ENCODE measurements around the gene MRPS7. TPM values are rescaled to one million over a fixed set of nuclear protein-coding genes. Genes with fewer than 3 reads are reported as not detected.

MRPS7 gene
- total RNA-seq, result 46.6 and 51.3 TPM in 2 replicates

GRCh38 chr17:75261336-75262111 is at the start of gene MRPS7, which contains the start of gene GGA3:
Gene MRPS7 (plus strand): TSS chr17:75261879. CDS start chr17:75261901, 22 bp downstream.
Gene GGA3 (minus strand): TSS chr17:75261606. CDS start chr17:75261587, 19 bp downstream.

GRCh38 chr17:75270966-75271232 is 9.2 kb downstream of the MRPS7 start, which contains the start of gene MIF4GD:
Gene MIF4GD (minus strand): TSS chr17:75271231. CDS start chr17:75270195, 1,036 bp downstream.

GRCh38 chr17:75289115-75289831 is 27.6 kb downstream of the MRPS7 start, which contains the start of gene SLC25A19:
Gene SLC25A19 (minus strand): TSS chr17:75289433. CDS start chr17:75286764, 2,669 bp downstream.

Other genes starting within 250 kb of the MRPS7 start
- gene MRPL58, start 249.2 kb upstream of the MRPS7 start, total RNA-seq, result 65.7 and 94.5 TPM in 2 replicates
- gene ATP5PD, start 214.9 kb upstream of the MRPS7 start, total RNA-seq, result 375 and 445 TPM in 2 replicates
- gene KCTD2, start 214.7 kb upstream of the MRPS7 start, total RNA-seq, result 19.7 and 20.8 TPM in 2 replicates
- gene SLC16A5, start 173.9 kb upstream of the MRPS7 start, total RNA-seq, result 12.1 and 20.2 TPM in 2 replicates
- gene ARMC7, start 151.9 kb upstream of the MRPS7 start, total RNA-seq, result 2.0 and 6.4 TPM in 2 replicates
- gene NT5C, start 130.1 kb upstream of the MRPS7 start, total RNA-seq, result 120 TPM in 2 replicates
- 272 and 335 TPM in 2 replicates for gene JPT1, start 107.4 kb upstream of the MRPS7 start, total RNA-seq
- 87.7 and 98.0 TPM in 2 replicates for gene SUMO2, start 78.9 kb upstream of the MRPS7 start, total RNA-seq
- gene NUP85, start 56.2 kb upstream of the MRPS7 start, total RNA-seq, result 32.1 and 38.9 TPM in 2 replicates
- gene GGA3, start 273 bp upstream of the MRPS7 start, total RNA-seq, result 13.6 and 19.6 TPM in 2 replicates
- 9.8 and 16.0 TPM in 2 replicates for gene MIF4GD, start 9.4 kb downstream of the MRPS7 start, total RNA-seq
- 4.8 and 8.1 TPM in 2 replicates for gene SLC25A19, start 27.6 kb downstream of the MRPS7 start, total RNA-seq
- gene GRB2, start 143.8 kb downstream of the MRPS7 start, total RNA-seq, result 75.0 and 92.3 TPM in 2 replicates
- 38.1 and 42.5 TPM in 2 replicates for gene TMEM94, start 194.8 kb downstream of the MRPS7 start, total RNA-seq

Measured in myometrial cell (primary cell).